GM23248 (cell line): ENCODE results near the gene BNIP5. TPM values are rescaled to one million over a fixed set of nuclear protein-coding genes. Genes with fewer than 3 reads are reported as not detected.
"Not testable (repeated sequence)": the region's sequence is repeated elsewhere in the genome, so short reads cannot be mapped to it uniquely, and the experiment has no call there.

ENCODE experiments used
- DNase-seq: peaks from one replicate; pipeline ENCODE4 v3.0.0-alpha.2; 2015
- H2AFZ ChIP-seq: fragments of 200-600 bp; sonication (generic); 2 replicates; pipeline ENCODE4 v1.6.1; 2016; ENCODE audit warnings: antibody characterized with exemption
- H3F3A ChIP-seq: fragments of 200-600 bp; sonication (generic); 2 replicates; pipeline ENCODE4 v1.6.1; 2016; ENCODE audit warnings: mild to moderate bottlenecking, antibody characterized with exemption, mixed run types; ENCODE audit not compliant: insufficient read depth
- H3K27ac ChIP-seq: fragments of 200-600 bp; sonication (generic); 2 replicates; pipeline ENCODE4 v1.5.1; 2016; ENCODE audit warnings: mild to moderate bottlenecking
- H3K27me3 ChIP-seq: fragments of 200-600 bp; sonication (generic); replicated peaks from 2 replicates; pipeline ENCODE4 v1.6.1; 2016; ENCODE audit warnings: mild to moderate bottlenecking; ENCODE audit not compliant: insufficient read depth
- H3K36me3 ChIP-seq: fragments of 200-600 bp; sonication (generic); 2 replicates; pipeline ENCODE4 v1.6.1; 2016; ENCODE audit warnings: low read depth, mild to moderate bottlenecking
- H3K4me1 ChIP-seq: fragments of 200-600 bp; sonication (generic); 2 replicates; pipeline ENCODE4 v1.6.1; 2016; ENCODE audit warnings: mild to moderate bottlenecking; ENCODE audit not compliant: insufficient read depth
- H3K4me2 ChIP-seq: fragments of 200-600 bp; sonication (generic); one replicate; pipeline ENCODE4 v1.6.1; 2016; ENCODE audit warnings: mild to moderate bottlenecking; ENCODE audit not compliant: unreplicated experiment
- H3K4me3 ChIP-seq: fragments of 200-600 bp; sonication (generic); 2 replicates; pipeline ENCODE4 v1.5.1; 2016; ENCODE audit warnings: mild to moderate bottlenecking
- H3K79me2 ChIP-seq: fragments of 200-600 bp; sonication (generic); 2 replicates; pipeline ENCODE4 v1.6.1; 2016; ENCODE audit warnings: mild to moderate bottlenecking; ENCODE audit not compliant: insufficient read depth
- H3K9ac ChIP-seq: fragments of 200-600 bp; sonication (generic); 2 replicates; pipeline ENCODE4 v1.6.1; 2016; ENCODE audit warnings: mild to moderate bottlenecking
- H3K9me2 ChIP-seq: fragments of 200-600 bp; sonication (generic); 2 replicates; pipeline ENCODE4 v1.6.1; 2016; ENCODE audit warnings: mixed run types, mild to moderate bottlenecking, moderate library complexity; ENCODE audit not compliant: insufficient read depth
- H3K9me3 ChIP-seq: fragments of 200-600 bp; sonication (generic); one replicate; pipeline ENCODE4 v1.6.1; 2017; ENCODE audit warnings: low read depth
- H4K20me1 ChIP-seq: fragments of 200-600 bp; sonication (generic); 2 replicates; pipeline ENCODE4 v1.6.0; 2016; ENCODE audit not compliant: insufficient read depth
- EZH2 ChIP-seq: fragments of 200-600 bp; sonication (generic); IDR thresholded peaks from 2 replicates; pipeline ENCODE4 v1.6.1; 2018; ENCODE audit warnings: antibody characterized with exemption, mild to moderate bottlenecking; ENCODE audit not compliant: insufficient read depth, poor library complexity, severe bottlenecking
- EZH2phosphoT487 ChIP-seq: fragments of 200-600 bp; sonication (generic); IDR thresholded peaks from 2 replicates; pipeline ENCODE4 v1.6.1; 2018; ENCODE audit warnings: antibody characterized with exemption, moderate library complexity, mild to moderate bottlenecking, low read depth; ENCODE audit not compliant: insufficient read depth
- WGBS, 2 experiments: methylation state at CpG; one replicate each; pipeline ENCODE4 v1.1.6; 2015 to 2017; ENCODE audit warnings: low lambda C conversion rate in 2 of 2, low coverage in 1 of 2; ENCODE audit errors: missing lambda C conversion rate in 2 of 2; 5-methylcytosine and 5-hydroxymethylcytosine counted together
- in situ Hi-C: fragments of 300-500 bp; cut with MboI; formaldehyde crosslinking; loops from 2 replicates; pipeline ENCODE4 v1.15.0; 2020
- polyA plus RNA-seq: library from polyadenylated mRNA; unstranded; fragments of >200 nt; fragmentation: Nextera tagmentation; extraction: Ambion mirVana; gene quantifications from 2 replicates; pipeline ENCODE4 v1.2.1, GENCODE V29; 2016
- total RNA-seq: library from RNA; depleted of rRNA; stranded (reverse); fragments of >200 nt; shearing (Covaris generic); gene quantifications from 2 replicates; pipeline ENCODE4 v1.2.3, GENCODE V29; 2014

The BNIP5 gene
- total and polyA plus RNA-seq, 2 experiments from 2014 or later: not detected

- Histone ChIP-seq H4K20me1 (no peaks in the 10 kb centered on the region), H3K9me3 (no peaks in the 10 kb centered on the region), H3K4me3 (no peak overlapping the region), H3F3A (peaks cover 8% of the 10 kb centered on the region; the same call in 1 of the 2 replicates), H3K79me2 (no peaks in the 10 kb centered on the region), H2AFZ (no peak overlapping the region), H3K9me2 (no peaks in the 10 kb centered on the region), H3K27ac (no peak overlapping the region), H3K9ac (no peak overlapping the region), H3K27me3 (no peaks in the 10 kb centered on the region), H3K36me3 (no peaks in the 10 kb centered on the region), H3K4me1 (peaks cover 25% of the 10 kb centered on the region), H3K4me2 (no peak overlapping the region)
- DNase-seq: no peak
- TF ChIP-seq EZH2phosphoT487 (no peak), EZH2 (no peak)
- 90 to 95% methylated on average over 3 of the region's 3 CpGs for WGBS, 2 experiments
- in situ Hi-C loops: loop anchor here (10.0 kb wide), 1 partner anchor 243 kb away; no protein-coding TSS in a partner anchor
Observed at GRCh38 chr6:36367743-36368142, 31.1 kb upstream of the BNIP5 start.

- Histone ChIP-seq H3K4me1 (peaks cover 19% of the 10 kb centered on the region), H3K4me3 (no peak overlapping the region), H3K27me3 (no peaks in the 10 kb centered on the region), H3K79me2 (no peaks in the 10 kb centered on the region), H3F3A (peaks cover 4% of the 10 kb centered on the region; the same call in 1 of the 2 replicates), H2AFZ (no peak overlapping the region), H3K4me2 (no peak overlapping the region), H3K36me3 (no peaks in the 10 kb centered on the region), H3K9me3 (no peaks in the 10 kb centered on the region), H4K20me1 (no peaks in the 10 kb centered on the region), H3K9me2 (no peaks in the 10 kb centered on the region), H3K27ac (no peak overlapping the region), H3K9ac (no peak overlapping the region)
- DNase-seq: no peak
- in situ Hi-C loops: loop anchor here (10.0 kb wide), 1 partner anchor 240 kb away; no protein-coding TSS in a partner anchor
- 92 to 93% methylated on average over 19 of the region's 19 CpGs for WGBS, 2 experiments
- TF ChIP-seq EZH2phosphoT487 (no peak), EZH2 (no peak)
Observed at GRCh38 chr6:36364669-36365479, 28.2 kb upstream of the BNIP5 start.

GRCh38 chr6:36364061-36364635, 27.5 kb upstream of the BNIP5 start:
- not testable (repeated sequence) for H4K20me1 ChIP-seq, H3K79me2 ChIP-seq, H3K27ac ChIP-seq, H2AFZ ChIP-seq, H3K9me3 ChIP-seq, H3K9me2 ChIP-seq, H3F3A ChIP-seq, H3K4me3 ChIP-seq, H3K27me3 ChIP-seq, H3K9ac ChIP-seq, H3K36me3 ChIP-seq, H3K4me2 ChIP-seq, DNase-seq
- in situ Hi-C loops: loop anchor here (10.0 kb wide), 1 partner anchor 239 kb away; no protein-coding TSS in a partner anchor
- 98% methylated on average over 13 to 34 of the region's 34 CpGs for WGBS, 2 experiments
- peaks cover 14% of the 10 kb centered on the region for H3K4me1 ChIP-seq

- not testable (repeated sequence) for H3K36me3 ChIP-seq, H3K9me2 ChIP-seq, H3K4me2 ChIP-seq, H3K27me3 ChIP-seq, DNase-seq, H3K9ac ChIP-seq, H3K27ac ChIP-seq, H3K9me3 ChIP-seq, H4K20me1 ChIP-seq, H2AFZ ChIP-seq, H3F3A ChIP-seq, H3K79me2 ChIP-seq, H3K4me3 ChIP-seq
- peaks cover 11% of the 10 kb centered on the region for H3K4me1 ChIP-seq
- 68 to 69% methylated on average over 13 of the region's 13 CpGs for WGBS, 2 experiments
- in situ Hi-C loops: loop anchor here (10.0 kb wide), 1 partner anchor 239 kb away; no protein-coding TSS in a partner anchor
Observed at GRCh38 chr6:36363371-36363752, 26.7 kb upstream of the BNIP5 start.
